ENCODE data around the gene USP15. TPM values are rescaled to one million over a fixed set of nuclear protein-coding genes. Genes with fewer than 3 reads are reported as not detected.
A peak's percentile ranks its signal among the peaks of the same experiment; 100 is the strongest.

The USP15 gene
- total RNA-seq, 4 donors from 2014 or later = 55.8 to 90.8 (median 67.2) TPM

DNA sequence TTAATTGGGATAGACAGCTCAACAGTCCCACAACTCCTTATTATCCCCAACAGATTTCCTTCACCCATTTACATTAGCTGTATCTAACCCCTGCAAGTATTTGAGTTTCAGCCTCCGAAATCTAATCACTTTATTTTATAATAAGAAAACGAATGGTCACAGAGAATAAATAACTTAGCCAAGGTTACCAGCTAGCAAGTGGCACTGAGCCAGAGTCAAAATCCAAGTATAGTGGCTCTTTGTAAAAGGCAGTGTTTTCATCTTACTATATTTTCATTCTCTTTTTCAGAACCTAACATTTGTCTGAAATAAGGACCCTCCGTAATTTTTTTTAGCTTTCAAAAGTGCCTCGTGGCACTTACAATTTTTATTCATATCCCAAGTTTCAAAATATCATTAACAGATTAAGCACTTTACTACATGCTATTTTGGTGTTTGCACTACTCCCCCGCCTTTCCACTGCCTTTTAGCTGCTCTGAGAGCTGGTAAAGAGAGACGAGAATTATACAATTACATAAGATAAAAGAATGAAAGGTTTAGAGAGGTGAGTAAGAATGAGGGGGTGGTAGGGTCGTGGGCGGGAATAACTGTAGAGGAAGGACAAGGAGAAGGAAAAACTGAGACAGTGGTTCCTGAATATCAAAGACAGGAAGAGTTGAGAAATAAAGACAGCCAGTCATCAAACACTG lies 3.7 kb upstream of the USP15 start:
- H3K4me3 ChIP-seq (ENCODE audit: low read depth, poor library complexity, severe bottlenecking) = no peak overlapping the region
- DNase-seq (ENCODE audit: low spot score in 2 of 2) = no peak
- TF ChIP-seq POLR2A (IDR thresholded peaks at IDR 0.05) (no peak), CTCF (IDR thresholded peaks at IDR 0.05) (no peak)
- intact Hi-C loops (cut with DNase I; ENCODE audit: low total_unique reads) = no loop called here
- 64 to 71% methylated on average over 8 of the region's 8 CpGs for WGBS, 2 donors

DNA sequence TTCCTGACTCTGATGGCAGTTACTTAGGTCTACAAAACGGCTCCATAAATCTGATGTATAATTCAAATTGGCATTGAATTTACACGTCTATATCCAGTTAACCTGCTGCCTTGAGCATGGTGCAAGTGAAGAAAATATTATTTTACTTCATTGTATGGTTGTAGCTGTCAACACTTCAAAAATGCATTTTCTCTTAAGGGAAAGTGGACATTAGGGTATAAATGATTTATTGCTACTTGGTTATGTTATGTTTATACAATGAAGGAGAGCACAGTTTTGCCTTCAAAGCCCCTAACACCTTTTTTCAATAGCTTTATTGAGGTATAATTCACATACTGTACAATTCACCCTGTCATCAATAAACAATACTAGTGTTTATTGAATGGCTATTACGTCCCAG lies 2.0 kb upstream of the USP15 start:
- 92% methylated on average over 3 of the region's 3 CpGs for WGBS, 2 donors
- TF ChIP-seq POLR2A (IDR thresholded peaks at IDR 0.05) (no peak), CTCF (IDR thresholded peaks at IDR 0.05) (no peak)
- no peak overlapping the region for H3K4me3 ChIP-seq (ENCODE audit: low read depth, poor library complexity, severe bottlenecking)
- no peak for DNase-seq (ENCODE audit: low spot score in 2 of 2)
- intact Hi-C loops (cut with DNase I; ENCODE audit: low total_unique reads) = no loop called here

DNA sequence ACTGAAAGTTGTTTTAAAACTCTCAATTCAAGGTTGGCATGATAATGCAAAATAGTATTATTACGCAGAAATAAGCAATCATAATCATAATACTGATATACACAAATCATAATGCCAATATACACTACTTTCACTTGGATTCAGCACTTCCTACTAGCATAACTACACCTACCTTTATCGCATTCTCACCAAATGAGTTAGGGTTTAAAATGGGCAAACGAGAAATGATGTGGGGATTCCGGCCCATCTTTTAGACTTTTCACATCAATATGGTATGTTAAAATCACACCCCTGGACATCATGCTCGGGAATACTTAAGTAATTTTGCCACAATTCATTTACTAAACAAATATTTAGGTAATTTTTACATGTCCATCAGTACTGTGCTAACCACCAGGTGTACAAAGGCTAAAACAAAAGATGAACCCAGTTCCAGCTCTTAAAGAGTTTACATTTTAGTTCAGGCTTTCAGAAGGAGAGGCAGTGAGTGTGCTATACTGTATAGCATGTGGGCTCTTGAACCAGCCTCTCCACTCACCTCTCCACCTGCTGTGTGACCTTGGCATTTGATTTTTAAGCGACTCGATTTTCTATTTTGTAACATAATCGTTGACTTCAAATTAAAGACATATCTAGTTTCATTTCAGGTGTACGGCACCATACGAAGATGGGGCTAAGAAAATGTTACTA lies 1.1 kb upstream of the USP15 start:
- DNase-seq (ENCODE audit: low spot score in 2 of 2) = no peak
- intact Hi-C loops (cut with DNase I; ENCODE audit: low total_unique reads) = no loop called here
- peak overlapping the region; percentile 98 for H3K4me3 ChIP-seq (ENCODE audit: low read depth, poor library complexity, severe bottlenecking)
- 32 to 33% methylated on average over 10 of the region's 10 CpGs for WGBS, 2 donors
- TF ChIP-seq POLR2A (IDR thresholded peaks at IDR 0.05) (no peak), CTCF (IDR thresholded peaks at IDR 0.05) (no peak)

DNA sequence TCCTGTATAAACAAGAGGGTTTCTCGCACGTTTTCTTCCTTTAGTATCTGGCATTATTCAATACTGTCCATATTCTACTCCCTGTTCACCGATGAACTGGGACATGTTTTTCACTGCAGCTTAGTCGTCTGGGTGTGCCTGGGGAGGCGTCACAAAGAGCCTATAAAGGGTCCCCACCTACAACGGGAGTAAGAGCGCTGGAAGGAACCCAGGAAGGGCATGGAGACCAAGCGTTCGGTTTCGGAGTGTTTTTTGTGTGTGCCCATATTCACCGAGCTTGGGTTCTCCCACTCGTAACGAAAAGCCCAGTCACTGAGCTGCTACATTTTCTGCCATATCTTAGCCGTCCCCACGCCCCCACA lies 592 bp upstream of the USP15 start:
- no peak for DNase-seq (ENCODE audit: low spot score in 2 of 2)
- peak overlapping the region; percentile 98 for H3K4me3 ChIP-seq (ENCODE audit: low read depth, poor library complexity, severe bottlenecking)
- intact Hi-C loops (cut with DNase I; ENCODE audit: low total_unique reads) = no loop called here
- WGBS, 2 donors = 0% methylated on average over 15 of the region's 15 CpGs
- TF ChIP-seq POLR2A (IDR thresholded peaks at IDR 0.05) (no peak), CTCF (IDR thresholded peaks at IDR 0.05) (no peak)

DNA sequence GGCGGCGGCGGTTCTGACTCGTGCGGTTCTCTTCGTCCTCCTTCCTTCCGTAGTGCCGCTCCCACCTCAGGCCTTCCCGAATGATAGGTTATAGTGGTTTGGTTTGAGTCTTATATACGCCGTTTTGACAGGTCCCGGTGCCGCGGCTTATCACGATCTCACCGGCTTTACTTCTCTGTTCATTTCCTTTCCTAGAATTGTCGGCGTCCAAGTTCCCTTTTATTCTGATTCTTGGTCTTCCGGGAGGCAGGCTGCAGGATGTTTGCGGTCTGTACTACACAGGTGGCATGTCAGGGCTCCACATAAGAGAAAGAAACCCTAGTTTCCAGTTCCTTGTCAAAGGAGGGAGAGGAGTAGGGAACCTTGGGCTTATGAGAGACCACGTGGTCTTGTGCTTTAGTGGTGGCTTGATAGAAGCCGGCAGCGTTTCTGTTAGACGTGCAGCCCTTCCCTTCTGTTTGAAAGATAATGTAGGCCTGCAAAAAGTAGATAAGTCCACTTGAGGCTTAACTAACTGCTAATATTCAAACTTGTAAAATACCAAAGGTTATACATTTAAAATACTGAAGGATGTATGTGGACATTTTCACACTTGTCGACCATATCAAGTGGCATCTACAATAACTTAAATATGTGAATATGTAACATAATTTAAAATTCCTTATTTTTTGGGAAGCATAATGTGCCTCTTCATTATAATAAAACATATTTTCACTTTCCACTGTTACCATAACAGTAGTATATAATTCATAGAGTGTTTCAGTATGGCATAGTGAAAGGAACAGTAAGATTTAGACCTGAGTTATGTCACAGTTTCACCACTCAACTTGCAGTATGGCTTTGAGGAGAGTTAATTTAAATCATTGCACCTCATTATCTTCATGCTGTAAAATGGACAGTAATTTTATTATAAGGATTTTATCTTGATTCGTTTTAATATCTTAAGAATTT lies 804 bp downstream of the USP15 start:
- DNase-seq (ENCODE audit: low spot score in 2 of 2) = peak; percentile 25 to 88
- peak overlapping the region; percentile 98 for H3K4me3 ChIP-seq (ENCODE audit: low read depth, poor library complexity, severe bottlenecking)
- no peak for TF ChIP-seq POLR2A (IDR thresholded peaks at IDR 0.05)
- TF ChIP-seq CTCF (IDR thresholded peaks at IDR 0.05) = no peak
- 3% methylated on average over 26 of the region's 26 CpGs for WGBS, 2 donors
- intact Hi-C loops (cut with DNase I; ENCODE audit: low total_unique reads) = no loop called here

All from lower leg skin (tissue), 4 donors.